DMS 273 (cell line): Measurements from ENCODE around the gene RBM20.

Experiments used
- DNase-seq: peaks from one replicate; lab custom pipeline; 2025; ENCODE audit not compliant: unreplicated experiment; lab: John Stamatoyannopoulos, UW

RBM20 gene

GRCh38 chr10:110804376-110804775, 160.2 kb downstream of the RBM20 start:
- DNase-seq: no peak

- peak; percentile 37 for DNase-seq
These were observed 161.2 kb downstream of the RBM20 start for GRCh38 chr10:110805292-110805691.

- no peak for DNase-seq
These were observed 162.2 kb downstream of the RBM20 start for GRCh38 chr10:110806335-110806734.

- no peak for DNase-seq
These were observed 164.0 kb downstream of the RBM20 start for GRCh38 chr10:110808123-110808522.

GRCh38 chr10:110808615-110809014, 164.5 kb downstream of the RBM20 start:
- no peak for DNase-seq

- DNase-seq: no peak
These were observed 166.5 kb downstream of the RBM20 start for GRCh38 chr10:110810625-110811024.

- peak; percentile 5 for DNase-seq
These were observed 167.8 kb downstream of the RBM20 start for GRCh38 chr10:110811791-110812581.

GRCh38 chr10:110812583-110812982, 168.4 kb downstream of the RBM20 start:
- DNase-seq: no peak

GRCh38 chr10:110813743-110814472, 169.8 kb downstream of the RBM20 start:
- no peak for DNase-seq

GRCh38 chr10:110815354-110816004, 171.3 kb downstream of the RBM20 start:
- peak; percentile 17 for DNase-seq

GRCh38 chr10:110817614-110818013, 173.5 kb downstream of the RBM20 start:
- DNase-seq: peak; percentile 13

- peak; percentile 93 for DNase-seq
These were observed 174.4 kb downstream of the RBM20 start for GRCh38 chr10:110818311-110819256.

GRCh38 chr10:110820321-110820814, 176.2 kb downstream of the RBM20 start:
- peak; percentile 83 for DNase-seq

- DNase-seq: peak; percentile 55
These were observed 177.4 kb downstream of the RBM20 start for GRCh38 chr10:110821508-110821907.

GRCh38 chr10:110822035-110822711, 178.0 kb downstream of the RBM20 start:
- peak; percentile 66 for DNase-seq

GRCh38 chr10:110822712-110823311, 178.7 kb downstream of the RBM20 start:
- peak; percentile 47 for DNase-seq

GRCh38 chr10:110824152-110824441, 180.0 kb downstream of the RBM20 start:
- no peak for DNase-seq

- no peak for DNase-seq
These were observed 180.5 kb downstream of the RBM20 start for GRCh38 chr10:110824660-110825059.

GRCh38 chr10:110825508-110825907, 181.4 kb downstream of the RBM20 start:
- no peak for DNase-seq

- no peak for DNase-seq
These were observed 183.3 kb downstream of the RBM20 start for GRCh38 chr10:110827410-110827809.
